GM12872 (cell line): ENCODE data around the gene COBL.

Experiments used
- CTCF ChIP-seq: IDR thresholded peaks from 3 replicates; pipeline ENCODE4 v1.5.1; 2011; ENCODE audit warnings: low read depth, mild to moderate bottlenecking, low read length, moderate library complexity; ENCODE audit not compliant: insufficient read depth

The COBL gene

GRCh38 chr7:51244885-51245284 is 71.7 kb downstream of the COBL start:
- TF ChIP-seq CTCF: no peak

GRCh38 chr7:51244053-51244452 is 72.6 kb downstream of the COBL start:
- no peak for TF ChIP-seq CTCF

GRCh38 chr7:51243631-51244030 is 73.0 kb downstream of the COBL start:
- no peak for TF ChIP-seq CTCF

- no peak for TF ChIP-seq CTCF
Measured at GRCh38 chr7:51242881-51243518, 73.6 kb downstream of the COBL start.

- TF ChIP-seq CTCF: no peak
Measured at GRCh38 chr7:51242007-51242691, 74.5 kb downstream of the COBL start.

- no peak for TF ChIP-seq CTCF
Measured at GRCh38 chr7:51240868-51241267, 75.7 kb downstream of the COBL start.

GRCh38 chr7:51239691-51240090 is 76.9 kb downstream of the COBL start:
- TF ChIP-seq CTCF: no peak
